Kidney (tissue), 14 donors: ENCODE results near the gene LGALS14. TPM values are rescaled to one million over a fixed set of nuclear protein-coding genes. Genes with fewer than 3 reads are reported as not detected.

ENCODE experiments used
- DNase-seq, 5 donors: peaks; one replicate each; pipeline ENCODE4 v3.0.0-alpha.2; 2013 to 2020
- FAIRE-seq: peaks from 2 replicates; lab custom pipeline; 2012; peaks lifted over from hg19 to GRCh38; lab: Jason Lieb, UNC
- H3K27ac ChIP-seq, 2 donors: one replicate each; pipeline ENCODE4 v1.7.0; 2013; ENCODE audit warnings: low read depth in 2 of 2, low read length in 2 of 2, inconsistent platforms in 1 of 2
- H3K27me3 ChIP-seq: one replicate; pipeline ENCODE4 v1.7.1; 2013; ENCODE audit warnings: low read length, inconsistent platforms; ENCODE audit not compliant: control insufficient read depth, insufficient read depth
- H3K36me3 ChIP-seq, 3 donors: one replicate each; pipeline versions ENCODE4 v1.7.0 to v1.7.1; 2013; ENCODE audit warnings: low read length in 3 of 3, control low read depth in 1 of 3, inconsistent platforms in 1 of 3; ENCODE audit not compliant: insufficient read depth in 3 of 3, control insufficient read depth in 2 of 3
- H3K4me1 ChIP-seq, 3 donors: one replicate each; pipeline versions ENCODE4 v1.7.0 to v1.7.1; 2013; ENCODE audit warnings: low read length in 3 of 3, inconsistent platforms in 1 of 3, low read depth in 1 of 3; ENCODE audit not compliant: control insufficient read depth in 2 of 3, insufficient read depth in 2 of 3
- H3K4me3 ChIP-seq, 3 donors: one replicate each; pipeline versions ENCODE4 v1.7.0 to v1.8.1; 2013; ENCODE audit warnings: low read length in 3 of 3, control low read depth in 1 of 3, inconsistent platforms in 1 of 3
- H3K9ac ChIP-seq, 3 donors: one replicate each; pipeline versions ENCODE4 v1.7.0 to v1.7.1; 2013; ENCODE audit warnings: low read length in 3 of 3, control low read depth in 1 of 3, inconsistent platforms in 1 of 3
- H3K9me3 ChIP-seq, 3 donors: one replicate each; pipeline versions ENCODE4 v1.7.0 to v1.7.1; 2013; ENCODE audit warnings: low read length in 3 of 3, control low read depth in 1 of 3, inconsistent platforms in 1 of 3; ENCODE audit not compliant: control insufficient read depth in 2 of 3, insufficient read depth in 1 of 3
- intact Hi-C: fragments of 100-400 bp; cut with DNase I; formaldehyde crosslinking; loops from one replicate; pipeline ENCODE4 v1.11.1; 2022
- polyA plus RNA-seq: library from polyadenylated mRNA; stranded (reverse); fragments of 350-450 nt; fragmentation: Illumina TruSeq; extraction: RNeasy Lipid Tissue Mini Kit (QIAGEN cat#74804); gene quantifications from one replicate; pipeline ENCODE4 v1.2.3, GENCODE V29; 2014; ENCODE audit warnings: low read depth, low replicate concordance; ENCODE audit not compliant: insufficient read depth
- total RNA-seq: library from RNA; stranded (reverse); fragmentation: NEBNext Ultra II Directional; extraction: Animal tissue kit (Norgen Biotek cat#: 25700); gene quantifications from one replicate; pipeline ENCODE4 v1.2.1, GENCODE V29; 2021
- TF ChIP-seq, protein P1 (sequence below): IDR thresholded peaks from 3 replicates; pipeline ENCODE4 v1.5.1; 2012; ENCODE audit warnings: mild to moderate bottlenecking, moderate library complexity, borderline replicate concordance; ENCODE audit not compliant: insufficient read depth; ENCODE audit errors: extremely low read depth
- donor health status: control.
- donor health status: control.
- donor health status: control.
- donor health status: control.
- donor health status: control.
- donor health status: DM: yes; HTN: yes; CAD: no.
- donor health status: Normal renal cell carcinoma (clear cell type).

The LGALS14 gene
- total and polyA plus RNA-seq, 2 donors from 2014 or later = not detected

DNA sequence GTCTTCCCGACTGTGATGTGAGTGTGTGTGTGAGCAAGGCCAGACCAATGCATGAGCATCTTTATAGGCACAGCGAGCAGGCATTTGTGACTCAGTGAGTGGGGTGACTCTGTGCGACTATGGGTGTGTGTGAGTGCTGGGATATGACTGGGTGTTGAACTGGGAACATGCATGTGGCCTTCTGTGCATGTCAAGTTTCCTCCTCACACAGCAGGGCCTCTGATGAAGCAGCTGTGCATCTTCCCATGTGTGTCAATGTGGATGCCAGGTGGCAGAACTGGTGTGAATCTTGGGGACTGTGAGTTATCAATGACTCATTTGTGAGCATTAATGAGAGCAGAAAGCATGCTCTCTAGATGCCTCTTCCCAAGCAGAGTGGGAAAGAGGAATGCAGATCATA is 12.1 kb upstream of the LGALS14 start:
- Histone ChIP-seq H3K27me3 (no peaks in the 10 kb centered on the region), H3K4me3 (no peak overlapping the region), H3K27ac (no peak overlapping the region), H3K9me3 (no peaks in the 10 kb centered on the region), H3K4me1 (no peaks in the 10 kb centered on the region), H3K9ac (no peak overlapping the region), H3K36me3 (no peaks in the 10 kb centered on the region)
- no peak for FAIRE-seq
- TF ChIP-seq, protein P1, sequence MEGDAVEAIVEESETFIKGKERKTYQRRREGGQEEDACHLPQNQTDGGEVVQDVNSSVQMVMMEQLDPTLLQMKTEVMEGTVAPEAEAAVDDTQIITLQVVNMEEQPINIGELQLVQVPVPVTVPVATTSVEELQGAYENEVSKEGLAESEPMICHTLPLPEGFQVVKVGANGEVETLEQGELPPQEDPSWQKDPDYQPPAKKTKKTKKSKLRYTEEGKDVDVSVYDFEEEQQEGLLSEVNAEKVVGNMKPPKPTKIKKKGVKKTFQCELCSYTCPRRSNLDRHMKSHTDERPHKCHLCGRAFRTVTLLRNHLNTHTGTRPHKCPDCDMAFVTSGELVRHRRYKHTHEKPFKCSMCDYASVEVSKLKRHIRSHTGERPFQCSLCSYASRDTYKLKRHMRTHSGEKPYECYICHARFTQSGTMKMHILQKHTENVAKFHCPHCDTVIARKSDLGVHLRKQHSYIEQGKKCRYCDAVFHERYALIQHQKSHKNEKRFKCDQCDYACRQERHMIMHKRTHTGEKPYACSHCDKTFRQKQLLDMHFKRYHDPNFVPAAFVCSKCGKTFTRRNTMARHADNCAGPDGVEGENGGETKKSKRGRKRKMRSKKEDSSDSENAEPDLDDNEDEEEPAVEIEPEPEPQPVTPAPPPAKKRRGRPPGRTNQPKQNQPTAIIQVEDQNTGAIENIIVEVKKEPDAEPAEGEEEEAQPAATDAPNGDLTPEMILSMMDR = no peak
- DNase-seq = no peak
- intact Hi-C loops = no loop called here

DNA sequence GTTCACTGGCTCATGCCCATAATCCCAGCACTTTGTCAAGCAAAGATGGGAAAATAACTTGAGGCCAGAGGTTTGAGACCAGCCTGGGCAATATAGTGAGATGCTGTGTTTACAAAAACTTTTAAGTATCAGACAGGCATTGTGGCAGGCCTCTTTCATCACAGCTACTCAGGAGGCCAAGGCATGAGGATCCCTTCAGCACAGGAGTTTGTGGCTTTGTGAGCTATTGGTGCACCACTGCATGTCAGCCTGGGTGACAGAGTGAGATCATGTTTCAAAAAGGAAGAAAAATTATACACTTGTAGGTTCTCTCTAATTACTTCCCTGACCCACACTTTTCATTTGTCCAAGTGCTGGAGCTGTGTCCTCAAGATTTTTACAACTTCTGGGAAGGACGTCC is 11.5 kb upstream of the LGALS14 start:
- H3K27ac ChIP-seq = no peak overlapping the region
- H3K9ac ChIP-seq = no peak overlapping the region
- FAIRE-seq (no peak), DNase-seq (no peak)
- no peaks in the 10 kb centered on the region for H3K4me1 ChIP-seq
- H3K36me3 ChIP-seq = no peaks in the 10 kb centered on the region
- TF ChIP-seq, protein P1 = no peak
- no peaks in the 10 kb centered on the region for H3K27me3 ChIP-seq
- H3K9me3 ChIP-seq = no peaks in the 10 kb centered on the region
- intact Hi-C loops = no loop called here
- H3K4me3 ChIP-seq = no peak overlapping the region

DNA sequence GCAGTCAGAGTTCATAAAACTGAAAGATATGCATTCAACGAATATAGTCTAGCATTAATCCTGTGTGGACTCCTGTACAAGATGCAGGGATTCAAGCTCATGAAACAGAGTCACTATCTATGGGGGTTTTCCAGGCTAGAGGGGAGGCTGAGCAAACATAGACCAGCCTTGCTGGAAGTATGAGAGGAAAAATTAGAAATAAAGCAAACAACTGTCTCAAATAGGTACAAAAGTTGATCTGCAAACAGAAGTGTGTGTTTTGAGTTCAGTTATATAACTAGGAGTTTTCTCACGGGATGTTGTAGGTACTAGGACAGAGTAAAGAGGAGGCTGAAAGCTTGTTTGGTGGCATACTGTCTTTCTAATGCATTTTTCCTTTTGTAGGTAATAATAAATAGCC is 8.5 kb upstream of the LGALS14 start:
- no peaks in the 10 kb centered on the region for H3K36me3 ChIP-seq
- H3K27ac ChIP-seq = no peak overlapping the region
- no peaks in the 10 kb centered on the region for H3K4me1 ChIP-seq
- no peak overlapping the region for H3K9ac ChIP-seq
- H3K27me3 ChIP-seq = no peaks in the 10 kb centered on the region
- H3K9me3 ChIP-seq = no peaks in the 10 kb centered on the region
- no peak for DNase-seq
- no peak overlapping the region for H3K4me3 ChIP-seq
- TF ChIP-seq, protein P1 = no peak
- no peak for FAIRE-seq
- intact Hi-C loops = no loop called here

DNA sequence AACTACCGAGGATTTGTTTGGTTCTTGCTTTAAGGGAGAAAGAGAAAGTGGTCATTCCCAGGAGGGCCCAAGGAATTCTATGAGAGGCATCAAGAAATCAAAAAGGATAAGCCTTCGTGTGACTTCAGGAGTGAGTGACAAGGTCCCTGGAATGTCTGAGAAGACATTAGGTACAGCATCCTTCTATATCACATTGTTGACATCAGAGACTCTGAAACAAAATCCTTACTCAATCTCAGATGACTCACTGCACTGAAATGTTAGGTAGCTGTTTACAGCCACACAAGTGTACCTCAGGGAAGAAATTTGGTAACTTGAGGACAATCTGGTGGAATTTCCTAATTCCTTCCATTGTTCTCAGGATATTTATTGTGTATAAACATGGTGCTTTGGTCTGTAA is 7.9 kb upstream of the LGALS14 start:
- TF ChIP-seq, protein P1 = no peak
- Histone ChIP-seq H3K9ac (no peak overlapping the region), H3K36me3 (no peaks in the 10 kb centered on the region), H3K4me3 (no peak overlapping the region), H3K4me1 (no peaks in the 10 kb centered on the region), H3K27ac (no peak overlapping the region), H3K9me3 (no peaks in the 10 kb centered on the region), H3K27me3 (no peaks in the 10 kb centered on the region)
- intact Hi-C loops = no loop called here
- no peak for FAIRE-seq
- DNase-seq = no peak
